ENCODE measurements around the gene ASIP. TPM values are rescaled to one million over a fixed set of nuclear protein-coding genes. Genes with fewer than 3 reads are reported as not detected.

The ASIP gene
- total RNA-seq, 1 experiment from 2014 or later: not detected

- no peaks in the 10 kb centered on the region for H3K36me3 ChIP-seq (ENCODE audit: control insufficient read depth, insufficient read depth, low read length)
- no peaks in the 10 kb centered on the region for H3K27me3 Mint-ChIP-seq (ENCODE audit: insufficient read depth, unreplicated experiment)
- no peak overlapping the region for H3K4me3 ChIP-seq (ENCODE audit: low read depth, low read length)
- no peak overlapping the region for H3K27ac Mint-ChIP-seq (ENCODE audit: unreplicated experiment)
- H3K4me3 Mint-ChIP-seq (ENCODE audit: unreplicated experiment): no peak overlapping the region
- H3K27me3 ChIP-seq (replicated peaks; ENCODE audit: control insufficient read depth, insufficient read depth, low read length): no peaks in the 10 kb centered on the region
- peaks cover 20% of the 10 kb centered on the region for H3K9me3 ChIP-seq
- TF ChIP-seq CTCF (IDR thresholded peaks at IDR 0.05; ENCODE audit: insufficient read depth in 1 of 2, low read depth in 1 of 2, low read length in 1 of 2, severe bottlenecking in 1 of 2, unreplicated experiment in 1 of 2): no peak
- CTCF ChIA-PET: no interaction called here
- peaks cover 6% of the 10 kb centered on the region for H3K9me3 Mint-ChIP-seq (ENCODE audit: unreplicated experiment)
- POLR2A ChIA-PET: no interaction called here
- DNase-seq: no peak
- H3K36me3 Mint-ChIP-seq (ENCODE audit: insufficient read depth, unreplicated experiment): peaks cover 5% of the 10 kb centered on the region
- intact Hi-C loops (cut with micrococcal nuclease; ENCODE audit: unreplicated experiment): no loop called here
- no peaks in the 10 kb centered on the region for H3K4me1 Mint-ChIP-seq (ENCODE audit: low read depth, unreplicated experiment)
- no TSS peak for BruUV-seq (replicated peaks)
- H3K4me1 ChIP-seq: no peaks in the 10 kb centered on the region; the same call in 1 of the 2 replicates
These were observed 28.0 kb upstream of the ASIP start for GRCh38 chr20:34213213-34213612.

DNA sequence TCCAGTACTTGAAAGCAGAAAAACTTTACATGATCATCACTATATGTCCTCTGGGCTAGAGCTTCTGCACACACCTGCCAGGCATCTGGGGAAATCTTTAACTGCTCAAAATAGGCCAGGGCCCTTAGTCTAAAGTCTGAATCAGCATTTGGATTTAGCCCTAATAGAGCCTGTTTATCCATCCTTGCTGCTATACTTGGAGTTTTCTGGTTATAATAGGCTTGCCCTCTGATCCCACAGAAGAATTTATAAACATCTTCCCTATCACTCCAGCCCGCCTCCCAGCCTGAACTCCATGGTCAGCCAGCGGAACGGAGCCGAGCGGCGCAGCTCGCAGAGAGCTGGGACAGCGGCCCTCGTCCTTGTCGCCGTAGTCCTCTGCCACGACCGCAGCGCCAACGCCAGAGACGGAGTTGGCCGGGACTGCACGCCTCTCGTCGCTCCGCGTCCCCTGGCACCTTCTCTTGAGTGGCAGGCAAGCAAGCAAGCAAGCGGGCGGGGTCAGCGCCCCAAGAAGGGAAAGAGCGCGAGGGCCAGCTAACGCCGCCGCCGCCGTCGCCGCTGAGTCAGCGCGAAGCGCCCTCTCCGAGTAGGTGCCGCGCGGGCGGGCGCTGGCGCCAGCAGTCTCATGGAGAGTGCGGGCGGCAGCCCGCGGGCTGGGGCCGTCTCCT lies 25.4 kb upstream of the ASIP start:
- ChIA-PET POLR2A (interaction anchor here (0.6 to 1.2 kb wide), 2 partner anchors 147 to 734 kb away, joined by 3 to 4 read pairs; partner anchors contain the start of gene ITCH), CTCF (interaction anchor here (1.4 to 2.1 kb wide), 2 partner anchors 25 to 96 kb away, joined by 6 to 15 read pairs; no protein-coding TSS in a partner anchor)
- Mint-ChIP-seq H3K4me1 (ENCODE audit: low read depth, unreplicated experiment) (no peaks in the 10 kb centered on the region), H3K27me3 (ENCODE audit: insufficient read depth, unreplicated experiment) (peaks cover 6% of the 10 kb centered on the region), H3K4me3 (ENCODE audit: unreplicated experiment) (no peak overlapping the region), H3K36me3 (ENCODE audit: insufficient read depth, unreplicated experiment) (peaks cover 5% of the 10 kb centered on the region), H3K27ac (ENCODE audit: unreplicated experiment) (peak overlapping the region; percentile 71), H3K9me3 (ENCODE audit: unreplicated experiment) (no peaks in the 10 kb centered on the region)
- no peaks in the 10 kb centered on the region for H3K36me3 ChIP-seq (ENCODE audit: control insufficient read depth, insufficient read depth, low read length)
- no peaks in the 10 kb centered on the region; the same call in 1 of the 2 replicates for H3K27me3 ChIP-seq (replicated peaks; ENCODE audit: control insufficient read depth, insufficient read depth, low read length)
- TF ChIP-seq CTCF (IDR thresholded peaks at IDR 0.05; ENCODE audit: insufficient read depth in 1 of 2, low read depth in 1 of 2, low read length in 1 of 2, severe bottlenecking in 1 of 2, unreplicated experiment in 1 of 2): peak in 1 of 2 experiments; percentile 19
- peaks cover 15% of the 10 kb centered on the region for H3K9me3 ChIP-seq
- peak overlapping the region; percentile 53 for H3K4me3 ChIP-seq (ENCODE audit: low read depth, low read length)
- no peaks in the 10 kb centered on the region; the same call in 1 of the 2 replicates for H3K4me1 ChIP-seq
- intact Hi-C loops (cut with micrococcal nuclease; ENCODE audit: unreplicated experiment): loop anchor here (2.0 kb wide), 1 partner anchor 73 kb away; no protein-coding TSS in a partner anchor
- peak; percentile 90 to 93 for DNase-seq
- BruUV-seq (replicated peaks): no TSS peak

- H3K9me3 ChIP-seq: peaks cover 11% of the 10 kb centered on the region
- BruUV-seq (replicated peaks): no TSS peak
- peak overlapping the region; percentile 53 for H3K4me3 ChIP-seq (ENCODE audit: low read depth, low read length)
- Mint-ChIP-seq H3K9me3 (ENCODE audit: unreplicated experiment) (no peaks in the 10 kb centered on the region), H3K27me3 (ENCODE audit: insufficient read depth, unreplicated experiment) (peaks cover 6% of the 10 kb centered on the region), H3K4me1 (ENCODE audit: low read depth, unreplicated experiment) (no peaks in the 10 kb centered on the region), H3K4me3 (ENCODE audit: unreplicated experiment) (no peak overlapping the region), H3K36me3 (ENCODE audit: insufficient read depth, unreplicated experiment) (peaks cover 5% of the 10 kb centered on the region), H3K27ac (ENCODE audit: unreplicated experiment) (peak overlapping the region; percentile 71)
- POLR2A ChIA-PET: interaction anchor here (1.2 kb wide), 1 partner anchor 147 kb away, joined by 4 read pairs; the partner anchor contains the start of gene ITCH
- H3K27me3 ChIP-seq (replicated peaks; ENCODE audit: control insufficient read depth, insufficient read depth, low read length): no peaks in the 10 kb centered on the region; the same call in 1 of the 2 replicates
- TF ChIP-seq CTCF (IDR thresholded peaks at IDR 0.05; ENCODE audit: insufficient read depth in 1 of 2, low read depth in 1 of 2, low read length in 1 of 2, severe bottlenecking in 1 of 2, unreplicated experiment in 1 of 2): no peak
- no peak for DNase-seq
- intact Hi-C loops (cut with micrococcal nuclease; ENCODE audit: unreplicated experiment): loop anchor here (2.0 kb wide), 1 partner anchor 74 kb away; no protein-coding TSS in a partner anchor
- CTCF ChIA-PET: interaction anchor here (1.4 to 2.1 kb wide), 2 partner anchors 26 to 95 kb away, joined by 6 to 15 read pairs; no protein-coding TSS in a partner anchor
- no peaks in the 10 kb centered on the region for H3K36me3 ChIP-seq (ENCODE audit: control insufficient read depth, insufficient read depth, low read length)
- H3K4me1 ChIP-seq: no peaks in the 10 kb centered on the region; the same call in 1 of the 2 replicates
These were observed 24.9 kb upstream of the ASIP start for GRCh38 chr20:34216382-34216742.

Data from Caco-2 (cell line).